Endothelial cell of umbilical vein (primary cell): ENCODE results near the gene FRMPD3. TPM values are rescaled to one million over a fixed set of nuclear protein-coding genes. Genes with fewer than 3 reads are reported as not detected.

Source experiments
- polyA plus RNA-seq, 4 experiments: library from polyadenylated mRNA; depleted of rRNA in 3 of 4; stranded (reverse) in 3 of 4; unstranded in 1 of 4; fragments of >200 nt; gene quantifications; 2 replicates each; pipeline versions ENCODE4 v1.2.1 to v1.2.3, GENCODE V29; 2011 to 2012; ENCODE audit warnings: missing spikeins in 1 of 4
- total RNA-seq: library from RNA; stranded (reverse); gene quantifications from 2 replicates; pipeline ENCODE4 v1.2.3, GENCODE V29; 2021

Gene FRMPD3
- total and polyA plus RNA-seq, 2 donors (not counting 3 experiments of a cell fraction or from before 2014, with no cell fraction given), result not detected

Other genes with a start within 250 kb of the FRMPD3 start
- not detected in 2 replicates for gene NUP62CL, start 243.2 kb upstream of the FRMPD3 start, total RNA-seq
- gene NUP62CL, start 243.2 kb upstream of the FRMPD3 start, polyA plus RNA-seq, result not detected in 2 replicates
- gene DNAAF6, start 243.0 kb upstream of the FRMPD3 start, total RNA-seq, result not detected in 2 replicates
- not detected in 2 replicates for gene DNAAF6, start 243.0 kb upstream of the FRMPD3 start, polyA plus RNA-seq
- 36.8 and 38.7 TPM in 2 replicates for gene PRPS1, start 178.9 kb downstream of the FRMPD3 start, total RNA-seq
- gene PRPS1, start 178.9 kb downstream of the FRMPD3 start, polyA plus RNA-seq, result 23.8 and 30.9 TPM in 2 replicates